NT2/D1 (cell line): ENCODE measurements around the gene LMNB1.

Experiments used
- SUZ12 ChIP-seq: IDR thresholded peaks from 2 replicates; pipeline ENCODE4 v1.6.1; 2011; ENCODE audit not compliant: insufficient read length, insufficient read depth; ENCODE audit errors: extremely low read depth
- YY1 ChIP-seq: IDR thresholded peaks from 2 replicates; pipeline ENCODE4 v1.6.1; 2011; ENCODE audit not compliant: insufficient read length, insufficient read depth

- TF ChIP-seq SUZ12 (no peak), YY1 (no peak)
These were observed 107.4 kb downstream of the LMNB1 start for GRCh38 chr5:126884269-126884819.
